EL (cell line): Measurements from ENCODE around the gene N4BP2L2.

Source experiments
- DNase-seq: peaks from one replicate; pipeline ENCODE4 v3.0.0-alpha.2; 2016

The N4BP2L2 gene

DNA sequence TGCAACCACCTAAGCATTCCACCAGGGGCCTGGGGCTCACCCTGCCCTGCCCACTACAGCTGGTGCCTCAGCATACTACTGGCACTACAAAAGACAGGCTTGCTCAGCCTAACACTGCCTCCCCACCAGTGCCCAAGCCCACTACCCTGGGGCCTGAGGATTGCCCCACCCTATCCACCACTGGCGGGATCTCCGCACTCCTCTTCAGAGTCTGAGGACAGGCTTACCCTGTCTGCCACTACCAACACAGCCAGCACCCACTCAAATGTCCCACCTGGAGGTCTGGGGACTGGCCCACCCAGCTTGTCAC is 83.0 kb downstream of the N4BP2L2 start:
- no peak for DNase-seq

DNA sequence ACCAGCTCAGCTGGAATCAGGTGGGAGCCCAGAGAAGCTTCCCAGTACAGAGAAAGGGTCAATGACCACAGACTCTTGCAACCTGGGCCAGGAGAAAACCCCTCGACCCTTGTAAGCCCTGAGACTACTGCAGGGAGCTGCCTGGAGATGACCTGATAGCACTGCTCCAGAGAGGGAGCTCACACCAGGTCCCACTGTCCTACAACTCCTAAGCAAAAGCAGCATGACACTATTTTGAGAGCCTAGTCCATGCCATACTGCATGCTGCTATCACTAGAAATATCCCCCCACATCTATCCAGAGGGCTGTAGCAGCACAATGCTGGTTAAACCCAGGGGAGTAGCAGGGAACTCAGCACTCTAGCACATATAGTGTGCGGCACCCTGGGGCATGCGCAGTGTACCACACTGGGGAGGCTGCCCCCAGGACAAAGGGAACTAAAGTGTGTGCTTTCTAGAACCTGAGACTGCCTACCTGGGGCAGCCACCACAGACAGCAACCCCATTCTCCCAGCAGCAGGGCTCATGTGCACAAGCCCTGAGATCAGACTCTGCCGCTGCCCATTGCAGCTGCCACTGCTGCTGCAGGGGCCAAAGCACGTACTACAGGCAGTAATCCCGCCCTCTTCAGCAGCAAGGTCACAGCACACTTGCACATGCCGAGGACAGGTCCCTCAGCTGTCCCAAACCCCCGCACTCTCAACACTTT is 83.6 kb downstream of the N4BP2L2 start:
- no peak for DNase-seq

DNA sequence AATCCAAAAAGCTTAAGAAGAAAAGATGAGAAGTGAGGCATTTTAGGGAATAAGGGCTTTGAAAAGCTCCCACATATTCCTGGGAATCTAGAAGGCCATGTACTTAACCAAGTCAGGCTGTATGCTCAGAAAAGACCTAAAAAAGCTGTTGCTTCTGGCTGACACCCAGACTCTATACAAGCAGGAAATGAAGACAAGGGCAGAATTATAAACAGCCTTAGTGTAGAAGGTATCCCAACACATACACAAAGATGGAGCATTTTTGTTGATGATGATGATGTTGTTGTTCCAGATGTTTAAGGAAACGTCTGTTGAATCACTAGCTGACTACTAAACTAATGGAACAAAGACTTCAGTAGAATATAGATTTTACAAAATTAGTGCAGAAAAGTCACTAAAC is 84.6 kb downstream of the N4BP2L2 start:
- DNase-seq = no peak

- no peak for DNase-seq
Measured at GRCh38 chr13:32448972-32449371, 89.6 kb downstream of the N4BP2L2 start.

- DNase-seq = no peak
Measured at GRCh38 chr13:32447894-32448623, 90.5 kb downstream of the N4BP2L2 start.

- no peak for DNase-seq
Measured at GRCh38 chr13:32446773-32447465, 91.7 kb downstream of the N4BP2L2 start.

- DNase-seq = no peak
Measured at GRCh38 chr13:32446220-32446619, 92.4 kb downstream of the N4BP2L2 start.

DNA sequence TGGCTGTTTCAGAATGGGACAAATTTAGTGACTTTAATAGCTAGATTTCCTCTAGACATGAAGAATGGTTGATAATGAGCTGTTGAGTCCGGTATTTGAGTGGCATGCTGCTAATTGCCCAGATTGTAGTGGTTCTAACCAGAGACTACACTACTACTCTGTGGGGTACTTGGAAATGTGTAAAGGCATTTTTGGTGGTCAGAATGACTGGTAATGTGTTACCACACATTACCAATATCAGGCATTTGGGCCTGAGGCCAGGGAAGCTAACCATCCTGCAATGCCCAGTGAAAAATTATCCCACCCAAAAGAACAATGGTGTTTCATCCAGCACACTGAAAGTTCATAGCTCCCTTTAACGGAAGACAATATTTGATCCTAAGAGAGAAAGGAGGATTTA is 93.1 kb downstream of the N4BP2L2 start:
- no peak for DNase-seq

- DNase-seq = peak; percentile 19
Measured at GRCh38 chr13:32443111-32443510, 95.5 kb downstream of the N4BP2L2 start.

DNA sequence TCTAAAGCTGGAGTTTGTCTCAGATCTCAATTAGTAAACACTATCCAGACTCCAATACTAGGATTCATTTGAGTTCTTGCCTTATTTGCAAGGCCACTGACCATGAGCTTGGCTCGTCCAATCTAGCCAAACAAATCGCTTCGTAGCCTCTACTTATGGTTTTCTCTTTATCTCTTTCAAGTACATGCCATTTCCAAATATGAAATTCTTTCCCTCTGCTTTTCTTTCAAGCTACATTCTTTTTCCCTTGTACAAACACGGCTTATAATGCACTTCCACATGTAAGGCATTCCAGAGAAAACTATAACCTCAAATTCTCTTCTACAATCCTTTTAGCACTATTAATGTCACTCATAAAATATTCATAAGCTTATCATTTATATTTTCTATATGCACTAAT is 99.7 kb downstream of the N4BP2L2 start:
- DNase-seq = no peak

DNA sequence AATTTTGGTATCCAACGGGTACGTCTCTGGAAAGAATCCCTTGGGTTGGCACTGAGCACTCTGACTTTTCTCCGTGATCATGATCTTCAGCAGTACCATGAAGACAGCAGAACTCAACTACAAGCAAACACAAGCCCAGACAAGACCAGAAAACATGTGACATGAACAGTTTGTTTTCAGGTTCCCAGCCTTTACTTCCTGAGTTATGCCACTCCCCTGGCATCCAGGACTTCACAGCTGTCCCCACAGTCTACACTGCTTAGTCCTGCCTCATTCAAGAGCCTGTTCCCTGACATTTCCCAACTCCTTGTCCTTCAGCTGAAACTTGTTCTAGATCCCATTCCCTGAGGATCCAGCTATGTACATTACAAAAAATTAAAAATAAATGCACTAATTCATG is 105.7 kb downstream of the N4BP2L2 start:
- DNase-seq = no peak

DNA sequence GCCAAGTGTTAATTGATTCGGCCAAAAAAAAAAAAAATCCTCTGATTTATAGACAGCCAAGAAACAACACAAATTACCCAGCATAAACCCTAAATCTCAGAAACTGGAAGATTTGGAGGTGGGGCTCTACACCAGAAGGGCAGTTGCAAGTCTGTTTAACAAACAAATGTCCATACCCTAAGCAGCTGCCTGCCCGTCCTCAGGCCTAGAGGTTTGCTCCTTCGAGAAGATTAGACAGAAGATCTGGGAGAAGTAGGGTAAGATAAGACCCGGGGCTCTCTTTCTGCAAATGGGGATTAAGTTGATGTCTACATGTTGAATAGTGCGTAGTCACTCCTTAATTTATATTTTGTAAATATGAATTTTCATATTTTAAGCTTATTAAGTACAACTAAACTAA is 107.2 kb downstream of the N4BP2L2 start:
- DNase-seq = no peak

DNA sequence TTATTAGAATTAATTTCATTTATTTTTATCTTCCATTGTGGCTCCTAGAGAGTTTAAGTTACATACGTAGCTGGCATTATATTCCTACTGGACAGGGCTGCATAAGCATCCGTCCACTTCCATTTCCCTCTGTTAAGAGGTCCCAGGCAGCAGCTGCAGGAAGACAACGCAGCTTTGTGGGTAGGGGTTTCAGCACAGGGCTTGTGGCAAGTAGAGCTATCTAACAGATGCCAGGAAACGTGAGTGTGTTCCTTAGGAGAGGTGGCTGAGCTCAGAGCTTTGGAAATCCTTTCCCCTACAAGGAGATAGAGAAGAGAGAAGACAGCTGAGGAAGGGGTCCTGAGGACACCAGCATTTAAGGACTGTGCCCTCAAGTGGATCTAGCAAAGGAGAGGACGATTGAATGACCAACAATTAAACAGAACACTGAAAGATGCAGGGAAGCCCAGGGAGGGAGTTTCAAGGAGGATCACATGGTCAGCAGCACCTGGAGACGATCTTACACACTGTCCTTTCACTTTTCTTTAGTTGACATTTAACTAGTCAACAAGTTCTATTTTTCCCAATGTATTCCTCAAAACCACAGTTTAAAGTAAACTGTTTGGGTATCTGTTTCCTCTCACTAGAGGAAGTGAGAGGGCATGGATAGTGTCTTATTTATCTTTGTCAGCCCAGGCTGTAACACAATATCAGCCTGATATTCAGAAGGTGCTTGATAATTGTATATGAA is 108.4 kb downstream of the N4BP2L2 start:
- no peak for DNase-seq

GRCh38 chr13:32429433-32429909 is 109.1 kb downstream of the N4BP2L2 start:
- DNase-seq = no peak

GRCh38 chr13:32428581-32429432 is 109.8 kb downstream of the N4BP2L2 start:
- no peak for DNase-seq

DNA sequence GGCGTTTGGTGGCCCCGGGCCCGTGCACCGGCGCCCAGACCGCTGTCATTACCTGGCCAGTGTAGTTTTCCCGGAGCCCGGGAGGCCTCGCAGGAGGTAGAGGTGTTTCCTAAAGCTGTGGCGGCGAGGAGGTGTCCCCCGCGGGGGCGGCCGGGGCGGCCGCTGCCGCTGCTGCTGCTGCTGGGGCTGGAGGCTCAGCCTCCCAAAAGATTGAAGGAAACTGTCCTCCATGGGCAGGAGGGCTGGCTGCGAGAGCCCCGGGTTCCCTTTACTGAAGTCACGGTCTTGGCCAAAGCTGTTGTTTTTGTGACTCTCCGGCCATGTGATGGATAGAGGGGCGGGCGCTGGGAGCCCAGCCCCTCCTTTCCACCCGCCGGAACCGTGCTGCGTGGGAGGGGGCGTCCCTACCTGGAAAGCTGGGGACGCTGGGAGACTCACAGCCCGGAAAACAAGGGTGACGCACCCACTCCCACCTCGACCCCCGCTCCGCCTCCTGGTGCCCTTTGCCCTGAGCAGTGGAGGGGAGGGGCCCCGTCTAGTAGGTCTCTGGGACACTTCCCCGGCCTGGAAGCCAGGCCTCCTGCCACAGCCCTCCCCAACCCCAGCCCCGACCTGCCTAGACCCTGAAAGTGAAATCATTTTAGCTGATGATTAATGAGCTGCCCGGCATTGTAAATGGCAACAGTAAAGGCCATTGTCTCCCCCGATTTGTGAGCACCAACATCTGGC is 110.6 kb downstream of the N4BP2L2 start, which contains the start of gene N4BP2L1:
TSS of gene N4BP2L1 (minus strand) at position 279 of the 729 bp plus-strand sequence. CDS start at position 231, 48 bp downstream.
- DNase-seq = peak; percentile 56

- DNase-seq = peak; percentile 33
Measured at GRCh38 chr13:32426990-32427851, 111.4 kb downstream of the N4BP2L2 start.

DNA sequence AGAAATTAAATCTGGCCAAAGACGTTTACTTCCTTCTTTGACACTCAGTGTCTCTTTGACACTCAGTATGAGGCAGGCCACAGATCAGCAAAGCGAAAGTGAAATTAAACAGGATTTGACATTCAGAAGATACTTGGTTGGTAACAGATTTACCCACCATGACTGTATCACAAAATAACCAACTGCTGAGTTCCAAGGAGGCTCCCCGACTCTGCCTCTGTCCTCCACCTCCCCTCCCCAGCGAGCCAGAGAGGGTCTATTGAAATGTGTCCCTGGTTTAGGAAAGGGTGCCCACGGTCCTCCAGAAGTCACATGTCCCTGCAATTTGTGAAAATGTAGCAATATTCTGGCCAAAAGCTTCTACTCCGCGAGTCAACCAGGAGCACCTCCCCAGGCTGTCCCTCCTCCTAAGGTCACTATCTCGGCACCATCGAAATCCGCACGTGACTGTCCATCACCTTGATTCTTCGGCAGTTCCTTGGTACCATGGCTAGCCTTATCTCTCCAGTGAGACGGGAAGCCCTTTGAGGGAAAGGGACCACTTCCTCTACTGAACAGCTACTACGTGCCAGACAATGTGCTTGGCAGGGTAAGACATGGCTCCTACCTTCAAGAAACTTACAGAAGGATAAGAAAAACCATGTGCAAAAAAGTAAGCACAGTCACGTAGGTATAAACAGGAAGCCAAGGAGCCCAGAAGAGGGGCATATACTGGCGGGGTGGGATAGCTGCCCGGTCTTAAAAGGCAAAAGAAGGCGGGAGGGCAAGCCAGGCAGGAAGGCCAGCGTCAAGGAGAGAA is 112.2 kb downstream of the N4BP2L2 start:
- DNase-seq = peak; percentile 28

GRCh38 chr13:32425158-32425557 is 113.4 kb downstream of the N4BP2L2 start:
- no peak for DNase-seq

GRCh38 chr13:32423592-32423991 is 115.0 kb downstream of the N4BP2L2 start:
- no peak for DNase-seq
